AG09319 (cell line): ENCODE results near the gene DPPA2.

Source experiments
- DNase-seq: peaks from one replicate; pipeline ENCODE4 v3.0.0-alpha.2; 2010; ENCODE audit warnings: low read depth; ENCODE audit errors: extremely low read depth
- CTCF ChIP-seq: IDR thresholded peaks from 2 replicates; pipeline ENCODE4 v1.5.1; 2011; ENCODE audit warnings: low read depth, mild to moderate bottlenecking, inconsistent platforms, low read length, moderate library complexity

DPPA2 gene

DNA sequence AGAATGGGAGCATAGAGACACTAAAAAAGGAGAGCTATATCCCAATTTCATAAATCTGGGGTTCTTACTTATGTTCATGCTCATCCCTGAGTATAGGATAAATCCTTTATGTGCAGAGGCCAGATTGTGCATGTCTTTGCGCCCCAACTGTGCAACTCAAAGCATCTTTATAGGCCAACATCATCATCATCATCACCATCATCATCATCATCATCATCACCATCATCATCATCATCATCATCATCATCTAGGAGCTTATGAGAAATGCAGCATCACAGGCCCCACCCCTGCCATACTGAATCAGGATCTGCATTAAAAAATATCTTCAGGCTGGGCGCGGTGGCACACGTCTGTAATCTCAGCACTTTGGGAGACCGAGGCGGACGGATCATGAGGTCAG is 45.5 kb downstream of the DPPA2 start:
- no peak for TF ChIP-seq CTCF
- DNase-seq = no peak

- TF ChIP-seq CTCF = no peak
- DNase-seq = no peak
Observed at GRCh38 chr3:109269577-109270275, 46.6 kb downstream of the DPPA2 start.

DNA sequence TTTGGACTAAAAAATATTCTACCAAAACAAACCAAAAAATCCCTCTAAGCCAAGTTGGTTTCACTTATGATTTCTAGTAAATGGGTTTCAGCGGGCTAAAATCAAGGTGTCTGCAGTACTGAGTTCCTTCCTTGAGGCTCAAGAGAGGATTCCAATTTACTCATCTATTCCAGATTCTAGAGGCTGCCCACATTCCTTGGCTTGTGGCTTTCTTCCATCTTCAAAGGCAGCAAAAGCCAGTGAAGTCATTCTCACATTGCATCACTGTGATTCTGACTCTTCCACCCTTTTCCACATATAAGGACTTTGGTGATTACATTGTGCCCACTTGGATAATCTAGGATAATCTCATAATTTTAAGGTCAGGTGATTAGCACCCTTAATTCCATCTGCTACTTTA is 48.1 kb downstream of the DPPA2 start:
- no peak for DNase-seq
- TF ChIP-seq CTCF = no peak

DNA sequence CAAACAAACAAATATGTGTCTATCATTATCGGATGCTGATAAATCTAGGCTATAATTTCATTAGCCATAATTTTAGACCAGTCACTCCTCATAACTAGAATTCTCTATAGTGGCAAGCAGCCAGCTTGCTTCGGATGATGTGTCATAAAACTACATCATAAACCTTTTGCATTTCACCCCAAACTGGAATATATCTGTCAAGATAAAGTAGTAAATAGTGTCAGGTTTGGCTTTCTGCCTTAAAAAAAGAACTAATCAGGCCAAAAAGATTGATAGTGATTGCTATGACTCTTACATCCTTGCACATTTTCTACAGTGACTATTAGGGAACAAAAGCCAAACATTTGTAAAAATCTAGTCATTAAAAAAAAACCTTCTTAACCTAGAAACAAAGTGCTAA is 51.0 kb downstream of the DPPA2 start:
- no peak for DNase-seq
- TF ChIP-seq CTCF = no peak

GRCh38 chr3:109257269-109257668 is 59.0 kb downstream of the DPPA2 start:
- DNase-seq = no peak

GRCh38 chr3:109254770-109255169 is 61.5 kb downstream of the DPPA2 start:
- no peak for DNase-seq
- no peak for TF ChIP-seq CTCF

More at GRCh38 chr3:109257269-109257668, 59.0 kb downstream of the DPPA2 start:
- no peak for TF ChIP-seq CTCF

- TF ChIP-seq CTCF = no peak
- no peak for DNase-seq
Observed at GRCh38 chr3:109252641-109253040, 63.7 kb downstream of the DPPA2 start.
